IPS-NIHi7 (cell line): ENCODE measurements around the gene CFAP61.

Experiments
- DNase-seq: peaks from one replicate; pipeline ENCODE4 v3.0.0; 2012; ENCODE audit warnings: mixed read lengths; ENCODE audit errors: extremely low spot score

CFAP61 gene

DNA sequence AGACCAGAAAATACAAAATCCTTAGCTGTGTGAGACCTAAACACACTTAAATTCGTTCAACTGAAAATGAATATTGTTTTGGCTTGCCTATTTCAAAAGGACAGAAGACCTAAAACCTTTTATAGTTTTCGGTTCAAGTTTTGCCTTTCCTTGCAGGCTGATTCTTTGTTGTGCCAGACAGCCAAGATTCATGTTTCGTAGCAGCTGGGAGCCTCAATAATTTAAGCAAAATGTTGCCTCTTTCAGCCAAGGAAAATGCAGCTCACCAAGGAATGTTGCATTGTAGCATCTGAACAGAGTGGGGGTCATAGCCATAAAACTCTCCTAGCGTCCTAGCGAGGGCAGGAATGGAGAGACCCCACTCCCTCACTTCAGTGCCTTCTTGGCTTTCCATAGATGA, 223.3 kb downstream of the CFAP61 start:
- no peak for DNase-seq

GRCh38 chr20:20276811-20277530, 224.6 kb downstream of the CFAP61 start:
- no peak for DNase-seq

DNA sequence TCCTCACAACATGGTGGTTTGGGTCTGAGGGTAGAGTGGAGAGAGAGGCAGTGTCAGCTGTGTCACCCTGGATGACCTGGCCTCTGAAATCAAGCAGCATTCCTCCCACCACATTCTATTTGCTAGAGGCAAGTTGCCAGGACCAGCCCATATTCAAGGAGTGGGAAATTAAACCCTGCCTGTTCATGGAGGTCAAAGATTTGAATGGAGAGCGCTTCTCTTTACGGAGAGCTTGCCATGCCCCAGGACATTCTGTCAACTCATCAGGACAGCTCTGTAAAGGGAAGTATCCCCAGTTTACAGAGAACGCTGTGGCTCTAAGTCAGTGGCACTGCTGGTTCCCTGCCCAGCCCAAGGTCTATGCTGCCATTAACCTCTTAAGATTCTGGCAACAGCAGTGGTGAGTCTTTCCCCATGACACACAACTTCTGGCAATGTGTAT, 225.6 kb downstream of the CFAP61 start:
- no peak for DNase-seq

DNA sequence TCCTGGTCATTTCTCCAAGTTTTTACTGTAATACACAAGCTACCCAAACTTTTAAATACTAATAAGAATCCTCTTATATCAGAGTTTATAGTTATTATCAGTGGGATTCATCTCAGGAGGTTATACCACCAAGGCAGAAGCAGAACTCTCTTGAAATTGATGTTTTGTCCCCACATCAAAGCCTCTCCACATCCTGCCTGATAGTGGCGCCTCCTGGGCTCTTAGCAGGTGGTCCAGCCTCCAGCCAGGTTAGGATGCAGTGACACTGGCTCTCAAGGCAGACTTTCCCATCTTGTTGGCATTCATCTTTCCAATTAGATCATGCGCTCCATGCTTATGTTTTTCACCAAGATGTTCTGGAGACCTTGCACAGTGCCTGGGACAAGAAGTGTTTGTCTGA, 233.7 kb downstream of the CFAP61 start:
- DNase-seq: no peak

DNA sequence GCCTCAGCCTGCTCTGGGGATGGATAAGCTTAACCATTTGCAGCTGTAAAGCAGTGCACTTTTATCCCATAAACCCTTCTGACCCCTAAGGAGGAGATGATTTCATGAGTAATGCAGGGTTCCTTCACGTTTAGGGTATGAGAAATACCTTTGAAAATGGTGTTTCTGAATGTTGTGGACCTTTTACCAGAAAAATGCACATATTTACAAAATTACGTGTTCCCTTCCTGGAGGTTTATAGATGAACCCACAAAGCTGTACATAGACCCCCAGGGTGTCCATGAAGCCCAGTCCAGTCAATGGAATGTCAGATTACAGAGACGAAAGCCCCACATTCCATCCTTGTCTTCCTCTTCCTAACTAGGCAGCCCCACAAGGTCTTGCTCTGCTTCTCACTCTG, 237.0 kb downstream of the CFAP61 start:
- DNase-seq: no peak

DNA sequence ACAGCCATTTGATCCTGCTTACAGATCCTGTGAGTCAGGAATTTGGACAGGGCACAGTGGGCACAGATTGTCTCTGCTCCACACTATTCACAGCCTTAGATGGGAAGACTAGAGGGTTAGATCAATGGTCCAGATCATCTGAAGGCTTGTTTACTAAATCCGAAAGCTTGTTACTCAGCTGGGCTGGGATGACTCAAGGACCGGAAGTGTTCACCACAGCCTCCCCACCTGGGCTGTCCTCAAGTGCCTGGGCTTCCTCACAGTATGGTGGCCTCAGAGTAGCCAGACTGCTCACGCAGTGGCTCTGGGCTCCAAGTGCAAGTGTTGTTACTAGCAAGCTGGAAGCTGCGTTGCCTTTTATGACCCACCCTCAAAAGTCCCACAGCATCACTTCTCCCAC, 240.1 kb downstream of the CFAP61 start:
- no peak for DNase-seq

DNA sequence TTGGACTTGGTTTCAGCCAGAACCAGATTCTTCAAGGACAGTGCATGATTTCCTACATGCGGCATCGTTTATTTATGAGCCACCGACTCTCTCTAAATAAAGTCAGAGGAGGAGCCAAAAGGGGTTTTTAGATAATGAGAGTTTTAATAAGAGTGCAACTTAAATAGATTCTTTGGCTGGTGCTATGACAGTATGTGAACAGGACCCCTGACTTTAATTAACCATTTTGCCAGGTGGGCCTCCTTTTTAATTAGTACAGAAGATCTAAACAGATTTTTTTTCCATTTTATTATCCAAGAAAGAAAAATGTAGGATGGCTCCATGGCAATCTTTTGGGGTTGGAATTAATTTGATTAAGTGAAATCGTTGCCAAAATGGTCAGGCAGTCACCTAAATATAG, 240.8 kb downstream of the CFAP61 start:
- DNase-seq: no peak

GRCh38 chr20:20293691-20294385, 241.5 kb downstream of the CFAP61 start:
- no peak for DNase-seq

DNA sequence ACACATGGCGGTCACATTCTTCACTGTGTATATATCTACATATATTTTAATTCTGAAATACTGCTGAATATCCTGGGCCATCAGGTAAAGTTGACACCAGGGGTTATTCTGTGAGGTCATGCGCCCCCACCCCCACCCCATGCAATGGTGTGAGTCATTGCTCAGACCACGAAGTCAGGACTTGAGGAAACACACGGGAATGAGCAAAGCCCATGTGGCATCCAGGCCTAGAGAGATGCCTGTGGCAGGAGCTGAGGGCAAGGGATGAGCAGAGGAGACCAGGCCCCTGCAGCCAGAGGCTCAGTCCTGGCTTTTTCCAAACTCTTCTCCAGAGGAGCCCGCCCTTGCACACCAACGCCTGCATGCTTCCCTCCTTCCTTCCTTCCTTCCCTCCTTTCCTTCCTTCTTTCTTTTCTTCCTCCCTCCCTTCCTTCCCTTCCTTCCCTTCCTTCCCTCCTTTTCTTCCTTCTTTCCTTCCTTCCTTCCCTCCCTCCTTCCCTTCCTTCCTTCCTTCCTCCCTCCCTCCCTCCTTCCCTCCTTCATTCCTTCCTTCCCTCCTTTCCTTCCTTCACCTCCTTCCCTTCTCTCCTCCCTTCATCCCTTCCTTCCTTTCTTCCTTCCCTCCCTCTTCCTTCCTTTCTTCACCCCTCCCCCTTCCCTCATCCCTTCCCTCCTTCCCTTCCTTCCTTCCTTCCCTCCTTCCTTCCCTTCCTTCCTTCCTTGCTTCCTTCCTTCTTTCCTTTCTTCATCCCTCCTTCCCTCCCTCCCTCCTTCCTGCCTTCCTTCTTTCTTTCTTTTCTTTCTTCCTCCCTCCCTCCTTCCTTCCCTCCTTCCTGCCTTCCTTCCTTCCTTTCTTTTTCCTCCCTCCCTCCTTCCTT, 243.5 kb downstream of the CFAP61 start:
- DNase-seq: no peak

DNA sequence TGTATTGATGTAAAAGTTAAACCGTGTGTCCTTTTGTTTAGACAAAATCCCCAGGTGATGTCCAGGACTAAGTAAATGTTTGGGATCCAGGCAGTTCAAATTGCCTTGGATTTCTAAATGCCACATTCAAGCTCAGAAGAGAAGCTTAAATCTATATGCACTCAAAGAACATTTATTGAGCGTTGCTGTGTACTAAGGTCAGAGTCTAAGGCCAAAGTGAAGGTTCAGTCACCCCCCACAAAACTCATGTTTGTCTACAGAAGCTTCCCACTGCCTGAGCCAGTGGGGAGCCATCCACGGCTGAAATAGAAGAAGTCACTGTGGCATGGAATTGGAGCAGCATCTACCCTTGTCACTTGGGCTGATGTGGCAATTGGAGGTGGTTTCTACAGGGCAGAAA, 244.8 kb downstream of the CFAP61 start:
- DNase-seq: no peak

- DNase-seq: no peak
Measured at GRCh38 chr20:20297752-20298151, 245.4 kb downstream of the CFAP61 start.

DNA sequence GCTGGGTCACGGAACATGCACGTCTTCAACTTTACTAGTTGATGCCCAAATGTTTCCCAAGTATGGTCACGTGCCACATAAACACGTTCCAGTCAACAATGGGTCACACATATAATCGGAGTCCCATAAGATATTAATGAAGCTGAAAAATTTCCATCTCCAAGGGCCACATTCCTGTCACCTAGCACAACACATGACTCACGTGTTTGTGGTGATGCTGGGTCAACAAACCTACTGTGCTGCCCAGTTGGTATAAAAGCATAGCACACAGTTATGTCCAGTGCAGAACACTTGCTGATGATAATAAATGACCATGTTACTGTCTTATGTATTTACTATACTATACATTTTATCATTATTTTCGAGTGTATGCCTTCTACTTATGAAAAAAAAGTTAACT, 247.6 kb downstream of the CFAP61 start:
- no peak for DNase-seq

- DNase-seq: no peak
Measured at GRCh38 chr20:20303320-20303719, 251.0 kb downstream of the CFAP61 start.

- no peak for DNase-seq
Measured at GRCh38 chr20:20303742-20304141, 251.4 kb downstream of the CFAP61 start.

DNA sequence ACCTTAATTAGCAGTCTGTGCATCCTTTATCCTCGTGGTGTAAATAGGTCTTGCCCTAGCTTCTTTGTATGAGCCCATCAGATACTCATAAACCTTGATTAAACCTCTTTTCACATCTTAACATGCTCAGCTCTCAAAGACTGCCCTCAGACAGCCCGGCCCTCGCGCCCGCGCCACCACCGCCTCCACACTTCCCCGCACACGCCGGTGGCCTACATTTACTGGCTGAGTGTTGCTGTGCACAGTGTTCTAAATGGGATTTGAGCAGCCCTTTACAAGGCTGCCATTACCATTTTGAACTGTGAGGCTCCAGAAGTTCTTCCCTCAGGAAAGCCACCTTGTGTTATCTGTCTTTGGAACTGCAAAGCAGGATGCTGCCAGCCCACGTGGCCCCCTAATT, 252.6 kb downstream of the CFAP61 start:
- DNase-seq: no peak

GRCh38 chr20:20312562-20312961, 260.2 kb downstream of the CFAP61 start:
- DNase-seq: no peak

- no peak for DNase-seq
Measured at GRCh38 chr20:20317195-20317594, 264.9 kb downstream of the CFAP61 start.

DNA sequence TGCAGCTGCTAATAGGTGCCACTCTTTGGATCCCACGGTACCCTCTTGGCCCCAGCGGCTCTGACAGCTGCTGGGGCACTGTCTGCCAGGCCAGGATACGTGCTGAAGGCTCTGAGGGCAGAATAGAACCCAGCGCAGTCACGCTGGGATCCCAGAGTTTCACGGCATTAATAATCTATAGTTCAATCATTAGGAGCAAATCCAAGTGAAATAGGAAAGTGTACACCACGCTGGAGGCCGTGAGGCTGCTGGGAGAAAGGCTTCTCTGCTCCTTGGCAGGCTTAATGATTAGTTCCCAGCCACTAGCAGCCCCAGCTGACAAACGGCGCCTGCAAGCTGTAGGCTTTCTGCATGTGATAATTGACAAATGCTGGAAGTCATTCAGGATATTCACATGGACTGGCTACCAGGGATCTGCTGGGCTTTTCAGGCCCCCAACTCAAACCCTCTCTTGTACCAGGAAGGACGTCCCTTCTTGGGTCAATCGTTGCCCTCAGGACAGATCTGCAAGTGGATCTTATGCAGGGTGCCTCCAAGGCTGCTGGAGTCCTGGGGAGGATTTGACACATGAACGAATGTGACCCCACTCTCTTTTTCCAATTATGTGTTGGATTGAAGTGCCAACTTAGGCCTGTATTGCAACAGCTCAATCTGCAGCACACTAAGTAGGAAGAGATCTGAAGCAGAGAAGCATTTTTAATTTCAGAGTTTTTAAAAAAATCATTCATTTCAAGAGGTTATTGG, 265.5 kb downstream of the CFAP61 start:
- DNase-seq: no peak

DNA sequence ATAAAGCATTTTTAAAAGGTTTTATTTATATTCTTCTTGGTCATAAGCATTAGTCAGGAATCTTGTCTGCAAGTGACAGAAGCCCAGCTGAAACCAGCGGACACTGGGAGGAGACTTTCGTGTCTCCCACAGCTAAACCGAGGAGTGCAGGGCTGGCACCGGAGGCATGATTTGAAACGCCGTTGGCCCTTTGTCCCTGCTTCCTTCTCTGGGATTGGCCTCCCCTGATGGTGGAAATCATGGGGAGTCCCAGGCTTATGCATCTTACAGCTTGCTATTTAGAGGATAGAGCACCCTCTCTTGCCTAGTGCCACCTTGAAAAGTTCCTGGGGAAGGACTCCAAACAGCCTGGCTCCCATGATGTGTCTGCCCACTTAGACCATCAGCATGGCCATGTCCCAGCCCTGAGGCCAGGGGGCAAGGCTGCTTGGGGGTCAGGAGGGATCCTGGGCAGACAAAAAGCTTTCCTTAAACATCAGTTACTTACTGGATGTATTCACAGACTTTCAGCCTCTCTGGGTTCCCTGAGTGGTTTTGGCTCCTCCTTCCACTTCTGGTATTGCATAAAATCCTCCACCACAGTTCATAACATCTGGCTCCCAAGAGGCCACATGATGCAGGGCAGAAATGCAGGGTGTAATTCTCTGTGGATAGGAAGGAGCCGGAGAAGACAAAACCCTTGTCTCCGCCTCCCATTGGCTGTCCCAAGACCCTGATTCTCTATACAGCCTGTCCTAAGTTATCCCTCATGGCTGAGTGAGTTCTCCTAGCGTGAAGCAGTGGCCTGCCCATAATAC, 266.2 kb downstream of the CFAP61 start:
- DNase-seq: no peak

GRCh38 chr20:20321134-20321533, 268.8 kb downstream of the CFAP61 start:
- DNase-seq: no peak

DNA sequence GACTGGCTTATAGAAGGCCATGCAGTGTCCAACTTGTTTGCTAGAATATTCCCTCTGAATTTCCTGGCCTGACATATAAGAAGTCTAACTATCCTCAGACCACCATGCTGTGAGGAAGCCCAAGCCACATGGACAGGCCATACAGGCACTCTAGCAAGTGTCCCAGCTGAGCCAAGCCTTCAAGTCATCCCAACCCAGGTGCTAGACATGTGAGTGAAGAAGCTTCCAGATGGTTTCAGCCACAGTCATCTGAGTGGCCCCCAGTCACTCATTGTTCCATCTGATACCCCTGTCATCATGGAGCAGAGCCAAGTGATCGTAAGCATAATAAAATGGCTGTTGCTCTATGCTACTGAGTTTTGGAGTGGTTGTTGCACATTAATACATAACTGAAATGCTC, 269.6 kb downstream of the CFAP61 start:
- DNase-seq: no peak
